GM18907 (cell line): ENCODE results near the gene MFSD11.
"Not testable (repeated sequence)": the region's sequence is repeated elsewhere in the genome, so short reads cannot be mapped to it uniquely, and the experiment has no call there.

ENCODE experiments used
- ATAC-seq: cut with Tn5 transposase; IDR thresholded peaks from one replicate; pipeline ENCODE4 v1.9.1; 2021; ENCODE audit warnings: mild to moderate bottlenecking, moderate library complexity; ENCODE audit not compliant: unreplicated experiment

Gene MFSD11

GRCh38 chr17:76726231-76726775, 11.6 kb upstream of the MFSD11 start, which contains the start of gene JMJD6:
JMJD6 (minus strand) TSS chr17:76726606; CDS start chr17:76726475, 131 bp downstream.
- ATAC-seq: peak; percentile 77

GRCh38 chr17:76726776-76727718, 10.9 kb upstream of the MFSD11 start, which contains the start of gene METTL23:
METTL23 (plus strand) TSS chr17:76726839; CDS start chr17:76729711, 2,872 bp downstream.
- ATAC-seq: peak; percentile 61

GRCh38 chr17:76727745-76728456, 10.0 kb upstream of the MFSD11 start:
- no peak for ATAC-seq

- not testable (repeated sequence) for ATAC-seq
Measured at GRCh38 chr17:76731800-76732733, 5.9 kb upstream of the MFSD11 start.

- no peak for ATAC-seq
Measured at GRCh38 chr17:76732734-76733617, 4.9 kb upstream of the MFSD11 start.

GRCh38 chr17:76733618-76733957, 4.3 kb upstream of the MFSD11 start:
- ATAC-seq: no peak

GRCh38 chr17:76734080-76734840, 3.7 kb upstream of the MFSD11 start:
- no peak for ATAC-seq

GRCh38 chr17:76735006-76735405, 2.9 kb upstream of the MFSD11 start:
- no peak for ATAC-seq

- ATAC-seq: no peak
Measured at GRCh38 chr17:76735586-76736348, 2.2 kb upstream of the MFSD11 start.

GRCh38 chr17:76736349-76737081, 1.4 kb upstream of the MFSD11 start:
- peak; percentile 8 for ATAC-seq

GRCh38 chr17:76737082-76737675, 740 bp upstream of the MFSD11 start, which contains the start of gene SRSF2:
SRSF2 (minus strand) TSS chr17:76737331; CDS start chr17:76737160, 171 bp downstream.
- ATAC-seq: peak; percentile 71

GRCh38 chr17:76738468-76738850, 540 bp downstream of the MFSD11 start:
- no peak for ATAC-seq

GRCh38 chr17:76739568-76740115, 1.7 kb downstream of the MFSD11 start:
- ATAC-seq: not testable (repeated sequence)

GRCh38 chr17:76740329-76741118, 2.6 kb downstream of the MFSD11 start:
- ATAC-seq: no peak

- no peak for ATAC-seq
Measured at GRCh38 chr17:76742958-76743357, 5.0 kb downstream of the MFSD11 start.

GRCh38 chr17:76744747-76745146, 6.8 kb downstream of the MFSD11 start:
- ATAC-seq: no peak
